HL-60 (cell line): Measurements from ENCODE around the gene C14orf132.

Experiments used
- POLR2AphosphoS5 ChIP-seq: IDR thresholded peaks from 2 replicates; pipeline ENCODE4 v1.6.1; 2012; ENCODE audit warnings: low read depth
- SPI1 ChIP-seq: IDR thresholded peaks from 2 replicates; pipeline ENCODE4 v1.6.1; 2012; ENCODE audit warnings: low read depth, mild to moderate bottlenecking, borderline replicate concordance
- TF ChIP-seq, protein P1 (sequence below): IDR thresholded peaks from one replicate; pipeline ENCODE4 v1.5.1; 2011; ENCODE audit warnings: low read length, control low read depth, inconsistent platforms; ENCODE audit not compliant: insufficient read depth
- TF ChIP-seq, protein P2 (sequence below): IDR thresholded peaks from 2 replicates; pipeline ENCODE4 v1.6.1; 2012; ENCODE audit warnings: low read depth; ENCODE audit not compliant: insufficient replicate concordance

DNA sequence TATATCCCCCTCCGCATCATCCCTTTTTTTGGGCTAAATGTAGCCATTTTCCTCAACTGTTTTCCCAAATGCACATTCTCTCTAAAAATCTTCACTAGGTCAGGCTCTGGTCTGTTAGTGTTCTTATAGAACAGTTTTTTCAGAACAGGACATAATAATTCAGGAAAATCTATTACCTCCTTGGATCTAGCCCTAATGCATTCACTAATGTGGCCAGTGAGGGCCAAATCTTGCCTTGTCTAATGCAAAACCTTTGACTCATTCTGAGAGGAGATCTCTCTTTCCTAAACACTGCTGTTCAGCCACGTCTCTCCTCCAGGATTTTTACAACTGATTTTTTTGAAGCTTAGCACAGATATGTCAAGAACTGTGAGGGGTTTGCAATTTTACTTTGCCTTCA lies 15.5 kb downstream of the C14orf132 start:
- TF ChIP-seq, protein P1, sequence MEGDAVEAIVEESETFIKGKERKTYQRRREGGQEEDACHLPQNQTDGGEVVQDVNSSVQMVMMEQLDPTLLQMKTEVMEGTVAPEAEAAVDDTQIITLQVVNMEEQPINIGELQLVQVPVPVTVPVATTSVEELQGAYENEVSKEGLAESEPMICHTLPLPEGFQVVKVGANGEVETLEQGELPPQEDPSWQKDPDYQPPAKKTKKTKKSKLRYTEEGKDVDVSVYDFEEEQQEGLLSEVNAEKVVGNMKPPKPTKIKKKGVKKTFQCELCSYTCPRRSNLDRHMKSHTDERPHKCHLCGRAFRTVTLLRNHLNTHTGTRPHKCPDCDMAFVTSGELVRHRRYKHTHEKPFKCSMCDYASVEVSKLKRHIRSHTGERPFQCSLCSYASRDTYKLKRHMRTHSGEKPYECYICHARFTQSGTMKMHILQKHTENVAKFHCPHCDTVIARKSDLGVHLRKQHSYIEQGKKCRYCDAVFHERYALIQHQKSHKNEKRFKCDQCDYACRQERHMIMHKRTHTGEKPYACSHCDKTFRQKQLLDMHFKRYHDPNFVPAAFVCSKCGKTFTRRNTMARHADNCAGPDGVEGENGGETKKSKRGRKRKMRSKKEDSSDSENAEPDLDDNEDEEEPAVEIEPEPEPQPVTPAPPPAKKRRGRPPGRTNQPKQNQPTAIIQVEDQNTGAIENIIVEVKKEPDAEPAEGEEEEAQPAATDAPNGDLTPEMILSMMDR = no peak
- no peak for TF ChIP-seq POLR2AphosphoS5
- TF ChIP-seq SPI1 = no peak
- TF ChIP-seq, protein P2, sequence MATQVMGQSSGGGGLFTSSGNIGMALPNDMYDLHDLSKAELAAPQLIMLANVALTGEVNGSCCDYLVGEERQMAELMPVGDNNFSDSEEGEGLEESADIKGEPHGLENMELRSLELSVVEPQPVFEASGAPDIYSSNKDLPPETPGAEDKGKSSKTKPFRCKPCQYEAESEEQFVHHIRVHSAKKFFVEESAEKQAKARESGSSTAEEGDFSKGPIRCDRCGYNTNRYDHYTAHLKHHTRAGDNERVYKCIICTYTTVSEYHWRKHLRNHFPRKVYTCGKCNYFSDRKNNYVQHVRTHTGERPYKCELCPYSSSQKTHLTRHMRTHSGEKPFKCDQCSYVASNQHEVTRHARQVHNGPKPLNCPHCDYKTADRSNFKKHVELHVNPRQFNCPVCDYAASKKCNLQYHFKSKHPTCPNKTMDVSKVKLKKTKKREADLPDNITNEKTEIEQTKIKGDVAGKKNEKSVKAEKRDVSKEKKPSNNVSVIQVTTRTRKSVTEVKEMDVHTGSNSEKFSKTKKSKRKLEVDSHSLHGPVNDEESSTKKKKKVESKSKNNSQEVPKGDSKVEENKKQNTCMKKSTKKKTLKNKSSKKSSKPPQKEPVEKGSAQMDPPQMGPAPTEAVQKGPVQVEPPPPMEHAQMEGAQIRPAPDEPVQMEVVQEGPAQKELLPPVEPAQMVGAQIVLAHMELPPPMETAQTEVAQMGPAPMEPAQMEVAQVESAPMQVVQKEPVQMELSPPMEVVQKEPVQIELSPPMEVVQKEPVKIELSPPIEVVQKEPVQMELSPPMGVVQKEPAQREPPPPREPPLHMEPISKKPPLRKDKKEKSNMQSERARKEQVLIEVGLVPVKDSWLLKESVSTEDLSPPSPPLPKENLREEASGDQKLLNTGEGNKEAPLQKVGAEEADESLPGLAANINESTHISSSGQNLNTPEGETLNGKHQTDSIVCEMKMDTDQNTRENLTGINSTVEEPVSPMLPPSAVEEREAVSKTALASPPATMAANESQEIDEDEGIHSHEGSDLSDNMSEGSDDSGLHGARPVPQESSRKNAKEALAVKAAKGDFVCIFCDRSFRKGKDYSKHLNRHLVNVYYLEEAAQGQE = no peak
